NCI-H1092 treated with DMSO at 0.1 percent for 48 hours (cell line): Measurements from ENCODE around the gene SHISA6.
A peak's percentile ranks its signal among the peaks of the same experiment; 100 is the strongest.

Experiments
- DNase-seq: peaks from one replicate; lab custom pipeline; 2025; lab: John Stamatoyannopoulos, UW

Gene SHISA6

DNA sequence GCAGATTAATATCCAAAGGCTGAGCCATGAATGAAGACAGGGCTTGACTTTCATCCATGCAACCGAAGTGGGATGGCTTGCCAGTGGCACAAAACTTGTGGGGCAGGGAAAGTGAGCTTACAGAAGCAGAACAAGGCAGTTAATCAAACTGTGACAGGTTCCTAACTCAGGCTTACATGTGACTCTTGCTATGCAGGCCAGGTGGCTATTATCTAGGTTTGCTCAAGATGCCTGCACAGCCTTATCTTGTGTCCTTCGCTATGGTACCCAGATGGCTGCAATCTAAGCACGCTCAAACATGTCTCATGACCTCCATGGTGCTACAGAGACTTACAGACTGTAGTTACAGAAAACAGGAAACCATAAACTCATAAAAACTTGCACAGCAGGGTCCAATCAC lies 348.7 kb downstream of the SHISA6 start:
- DNase-seq = no peak

DNA sequence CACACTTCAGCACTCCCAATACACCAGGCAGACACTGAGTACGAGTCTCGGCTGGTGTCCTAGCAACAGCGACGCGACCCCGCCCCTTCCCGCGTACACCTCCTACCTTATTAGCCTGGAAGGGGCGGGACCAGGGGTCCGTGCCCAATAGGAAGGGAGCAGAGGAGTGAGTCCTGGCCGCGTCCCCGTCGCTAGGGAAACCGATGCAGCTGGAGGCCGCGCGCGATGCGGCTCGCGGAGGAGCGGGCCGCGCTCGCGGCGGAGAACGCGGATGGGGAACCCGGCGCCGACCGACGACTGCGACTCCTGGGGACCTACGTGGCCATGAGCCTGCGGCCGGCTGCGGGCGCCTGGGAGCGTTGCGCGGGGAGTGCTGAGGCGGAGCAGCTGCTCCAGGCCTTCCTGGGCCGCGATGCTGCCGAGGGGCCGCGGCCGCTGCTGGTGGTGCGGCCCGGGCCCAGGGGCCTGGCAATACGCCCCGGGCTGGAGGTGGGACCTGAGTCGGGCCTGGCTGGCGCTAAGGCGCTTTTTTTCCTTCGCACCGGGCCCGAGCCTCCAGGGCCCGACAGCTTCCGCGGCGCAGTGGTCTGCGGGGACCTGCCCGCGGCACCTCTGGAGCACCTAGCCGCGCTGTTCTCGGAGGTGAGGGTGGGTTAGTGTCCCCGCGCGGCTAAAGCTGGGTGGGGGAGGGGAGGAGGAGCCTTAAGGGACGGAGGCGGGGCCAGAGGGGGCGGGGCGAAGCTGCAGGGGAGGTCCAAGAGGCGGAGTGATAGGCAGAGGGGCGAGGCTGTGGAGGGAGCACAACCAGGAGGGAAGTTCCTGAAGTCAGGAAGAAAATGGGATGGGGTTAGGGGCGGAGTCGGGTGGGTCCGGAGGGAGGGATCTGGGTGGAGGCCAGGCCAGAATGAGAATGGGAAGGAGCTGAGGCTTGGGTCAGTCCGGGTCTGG lies 357.5 kb downstream of the SHISA6 start, which contains the start of gene DNAH9:
TSS of gene DNAH9 (plus strand) at position 197 of the 948 bp plus-strand sequence. CDS start at position 226, 29 bp downstream.
- peak; percentile 60 for DNase-seq

DNA sequence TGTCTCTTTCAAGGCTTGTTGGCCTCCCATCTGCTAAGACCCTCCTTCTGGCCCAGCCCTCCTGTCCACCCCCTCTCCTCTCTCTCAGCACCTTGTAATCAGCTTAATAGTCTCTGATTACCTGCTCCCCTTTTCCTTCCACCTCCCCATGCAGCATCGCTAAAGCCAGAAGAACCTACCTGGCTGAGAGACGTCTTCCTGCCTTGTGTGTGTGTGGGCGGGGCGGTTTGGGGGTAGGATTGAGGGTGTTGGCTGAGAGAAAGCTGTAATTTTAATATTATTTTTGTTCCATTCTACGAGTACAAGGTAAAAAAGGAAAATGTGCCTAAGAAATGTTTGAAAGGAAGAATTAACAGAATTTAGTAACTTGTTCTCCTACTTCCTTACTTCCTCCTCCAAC lies 360.6 kb downstream of the SHISA6 start:
- no peak for DNase-seq

DNA sequence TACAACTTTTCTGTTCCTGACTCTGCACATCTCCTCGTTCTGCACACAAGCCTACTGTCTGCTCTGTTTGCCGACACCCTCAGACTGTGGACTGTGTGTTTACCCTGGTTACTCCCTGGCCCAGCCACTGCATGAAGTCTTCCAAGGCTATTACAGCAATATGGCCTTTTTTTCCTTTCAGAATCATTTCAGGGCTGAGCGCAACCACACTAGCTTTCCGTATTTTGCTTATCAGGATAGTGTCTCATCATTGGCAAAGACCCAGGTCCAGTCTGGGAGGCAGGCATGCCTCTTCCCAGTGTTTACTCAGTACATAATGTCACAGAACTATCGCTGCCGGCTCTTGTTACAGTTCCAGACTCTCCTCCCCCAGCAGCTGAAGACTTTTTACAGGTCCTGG lies 367.4 kb downstream of the SHISA6 start:
- peak; percentile 2 for DNase-seq

DNA sequence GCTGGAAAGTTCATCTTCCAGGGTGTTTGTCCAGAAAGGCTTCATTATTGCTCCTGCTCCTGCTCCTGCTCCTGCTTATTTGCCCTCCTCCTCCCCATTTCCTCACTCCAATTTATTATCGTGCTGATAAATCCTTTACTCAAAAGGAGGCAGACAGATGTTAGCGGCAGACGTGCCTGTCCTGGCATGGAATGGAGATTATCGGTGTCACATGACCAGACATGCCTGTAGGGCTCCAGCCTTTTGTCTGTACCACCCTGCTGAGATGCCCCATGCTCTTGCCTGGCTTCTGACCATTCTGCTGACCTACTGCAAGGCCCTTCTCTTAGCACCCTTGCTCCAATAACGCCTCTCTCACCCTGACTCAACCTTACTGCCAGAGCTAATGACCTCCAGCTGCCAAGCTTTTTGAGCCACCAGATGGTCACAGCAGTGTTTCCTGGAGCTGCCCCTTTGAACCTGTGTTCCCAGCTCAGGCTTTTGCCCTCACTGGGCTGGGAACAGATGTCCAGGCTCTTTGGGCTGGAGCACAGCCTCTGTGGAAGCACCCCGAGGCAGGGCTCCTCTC lies 370.1 kb downstream of the SHISA6 start:
- DNase-seq = no peak

DNA sequence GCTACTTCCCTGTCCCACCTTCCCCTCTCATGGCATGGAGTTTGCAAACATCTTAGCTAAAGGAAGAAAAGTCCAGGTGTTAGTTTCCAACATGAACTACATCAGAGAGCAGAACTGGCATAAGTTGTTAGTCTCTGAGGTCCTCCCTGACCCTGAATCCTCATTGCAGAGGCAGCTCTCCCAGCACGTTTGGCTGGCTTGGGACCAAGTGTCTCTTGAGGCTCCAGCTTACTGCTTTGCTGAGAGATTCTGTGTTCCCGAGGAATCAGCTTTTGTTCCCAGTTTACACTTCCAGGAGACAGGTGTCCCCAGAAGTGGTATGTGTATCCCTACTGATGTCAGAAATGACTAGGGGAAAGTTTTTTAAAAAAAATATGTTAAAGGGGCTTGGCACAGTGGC lies 371.9 kb downstream of the SHISA6 start:
- no peak for DNase-seq
